NCI-H187 (cell line): Measurements from ENCODE around the gene NPM3.

ENCODE experiments used
- DNase-seq, 2 experiments: peaks; one replicate each; lab custom pipeline; 2025; lab: John Stamatoyannopoulos, UW

The NPM3 gene

DNA sequence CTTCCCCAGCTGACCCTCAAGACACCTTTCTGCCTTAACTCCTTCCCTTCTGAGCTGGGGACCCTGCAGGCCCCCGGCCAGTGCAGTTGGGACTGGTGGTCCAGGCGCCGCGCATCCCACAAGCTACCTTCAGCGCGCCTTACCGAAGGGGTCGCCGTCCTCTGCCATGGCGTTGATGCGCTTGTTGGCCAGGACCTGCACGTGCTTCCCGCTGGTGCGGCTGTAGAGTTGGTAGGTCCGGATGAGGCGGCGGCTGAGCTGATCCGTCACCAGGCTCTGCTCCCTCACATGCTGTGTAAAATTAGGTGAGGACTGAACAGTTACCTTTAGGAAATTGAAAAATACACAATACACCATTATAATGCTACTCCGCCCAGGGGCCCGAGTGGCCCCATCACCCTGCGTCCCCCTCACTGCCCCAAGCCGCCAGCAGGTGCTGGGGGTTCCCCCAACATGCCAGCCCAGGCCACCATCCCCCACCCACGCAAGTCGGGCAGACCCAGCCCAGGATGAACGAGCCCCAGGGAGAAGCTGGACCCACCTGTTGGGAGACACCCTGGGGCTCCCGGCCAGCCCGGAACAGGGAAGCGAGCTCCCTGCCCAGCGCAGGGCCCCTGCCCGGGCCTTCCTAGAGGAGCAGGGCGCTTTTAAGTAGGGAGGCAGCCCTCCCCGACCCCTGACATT, 8.5 kb downstream of the NPM3 start:
- DNase-seq, result no peak

DNA sequence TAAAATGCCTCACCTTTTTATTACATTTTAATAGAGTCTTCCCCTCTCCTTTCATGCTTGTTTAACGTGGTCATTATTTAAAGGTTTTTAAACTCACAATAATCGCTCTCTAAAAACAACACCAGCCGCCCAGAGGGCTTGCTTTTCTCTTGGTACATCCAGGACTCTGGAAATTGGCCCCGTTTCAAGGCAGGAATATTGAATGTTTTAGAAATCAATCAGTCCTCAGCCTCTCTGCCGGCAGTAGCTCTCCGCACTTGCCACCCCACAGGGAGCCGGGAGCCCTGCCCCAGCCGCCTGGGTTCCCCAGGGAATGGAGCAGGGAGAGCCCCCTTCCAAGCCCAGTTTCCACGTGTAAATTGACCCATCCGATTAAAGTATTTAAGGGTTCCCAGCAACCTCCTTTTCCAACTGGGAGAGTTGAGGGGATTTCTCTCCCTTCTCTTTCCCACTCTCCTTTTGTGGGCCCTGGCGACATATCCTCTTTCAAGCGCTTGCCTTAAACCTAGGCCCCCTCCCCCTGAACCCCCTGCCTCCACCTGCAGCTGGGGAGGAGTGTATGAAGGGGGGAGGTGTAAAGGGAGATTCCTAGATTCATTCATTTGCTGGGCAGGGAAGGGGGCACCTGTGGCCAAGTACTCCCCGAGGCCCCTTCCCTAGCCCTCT, 9.2 kb downstream of the NPM3 start:
- DNase-seq, result no peak

DNA sequence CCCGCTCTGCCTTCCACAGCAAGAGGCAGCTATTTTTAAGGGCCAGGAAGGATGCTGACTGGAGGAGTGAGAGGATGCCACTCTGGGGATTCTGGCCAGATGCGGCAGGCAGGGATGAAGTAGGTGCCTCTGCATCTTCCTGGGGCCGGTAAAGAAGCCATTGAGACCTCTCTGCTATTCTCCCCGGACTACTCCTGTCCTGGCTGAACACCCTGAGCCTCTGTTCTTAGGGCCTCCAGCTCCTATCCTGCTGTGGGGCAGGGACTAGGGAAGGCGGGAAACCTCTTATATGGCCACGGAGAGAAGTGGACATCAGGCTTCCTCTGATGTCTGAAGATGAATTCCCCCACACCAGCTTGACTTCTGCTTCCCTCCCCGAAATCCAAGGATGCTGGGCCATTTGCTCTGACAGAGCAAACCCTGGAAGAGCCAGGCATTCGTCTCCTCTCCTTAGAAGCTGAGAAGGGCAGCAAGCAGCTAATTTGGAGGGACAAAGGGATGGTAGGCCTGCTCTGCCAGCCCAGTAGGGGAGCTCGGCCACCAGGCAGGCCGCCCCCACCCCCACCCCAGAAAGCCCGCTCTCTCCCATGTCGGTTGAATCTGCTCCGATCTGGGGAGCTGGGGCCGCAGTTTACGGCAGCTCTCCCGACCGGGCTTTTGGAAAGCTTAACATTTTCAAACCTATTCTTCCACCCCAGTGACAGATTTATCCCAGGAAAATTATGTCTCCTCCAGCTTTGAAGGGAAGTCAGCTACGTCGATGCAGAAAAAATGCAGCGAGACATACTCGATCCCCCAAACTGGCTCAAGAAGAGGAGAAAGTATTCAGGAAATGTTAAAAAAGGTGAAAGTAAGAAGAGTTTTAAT, 10.1 kb downstream of the NPM3 start:
- DNase-seq, result no peak

DNA sequence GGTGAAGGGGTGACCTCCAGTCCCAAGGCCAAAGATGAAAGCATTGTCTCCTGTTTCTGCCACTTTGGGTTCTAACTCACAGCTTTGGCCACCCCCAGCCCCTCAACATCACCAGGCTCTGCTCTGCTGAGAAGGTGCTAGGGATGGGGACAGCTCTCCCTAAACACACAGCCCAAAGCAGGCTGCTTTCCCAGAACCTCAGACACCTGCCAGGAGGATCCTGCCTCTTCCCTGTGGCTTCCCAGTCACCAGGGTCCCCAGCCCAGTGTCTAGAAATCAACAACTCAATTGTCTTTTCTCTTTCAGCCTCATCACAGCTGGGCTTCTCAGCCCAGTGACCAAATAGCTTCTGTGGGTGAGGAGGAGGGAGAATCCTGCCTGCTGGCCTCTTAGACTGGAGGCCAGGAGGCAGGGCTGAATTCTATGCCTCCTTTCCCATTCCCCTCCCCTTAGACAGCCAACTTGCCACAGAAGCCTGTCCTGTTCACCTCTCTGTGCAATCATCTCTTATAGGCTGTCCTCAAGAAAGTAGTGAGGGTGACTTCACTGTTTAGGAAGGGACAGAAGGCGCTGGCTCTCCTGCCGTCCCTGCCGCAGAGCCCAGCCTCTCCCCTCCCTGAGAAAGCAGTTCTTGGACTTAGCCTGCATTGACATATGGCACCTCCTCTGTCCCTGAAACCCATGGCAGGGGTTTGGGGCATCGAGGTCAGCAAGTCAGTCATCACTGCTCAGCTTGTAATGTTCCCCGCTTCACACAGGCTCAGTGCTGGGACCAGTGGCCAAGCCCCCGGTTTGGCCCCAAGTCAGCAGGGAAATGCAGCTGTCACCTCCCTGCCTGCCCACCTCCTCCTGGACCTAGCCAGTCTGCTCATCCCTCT, 11.0 kb downstream of the NPM3 start:
- DNase-seq, result no peak

DNA sequence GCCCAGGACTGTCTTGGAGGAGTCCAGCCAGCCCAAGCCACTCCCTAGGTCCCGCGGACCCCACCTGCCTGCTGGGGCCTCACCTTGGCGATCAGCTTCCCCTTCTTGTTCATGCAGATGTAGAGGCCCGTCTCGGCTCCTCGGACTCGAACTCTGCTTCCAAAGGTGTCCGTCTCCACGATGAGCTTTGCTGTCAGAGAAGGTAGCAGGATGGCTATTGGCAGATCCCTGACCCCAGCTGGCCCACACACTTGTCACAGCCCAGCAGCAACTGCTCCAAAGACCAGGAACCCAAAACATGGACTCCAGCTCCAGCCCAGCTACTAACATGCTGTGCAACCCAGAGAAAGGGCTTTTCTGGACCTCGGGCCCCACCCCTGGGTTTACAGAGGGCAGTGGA, 11.9 kb downstream of the NPM3 start:
- no peak for DNase-seq

DNA sequence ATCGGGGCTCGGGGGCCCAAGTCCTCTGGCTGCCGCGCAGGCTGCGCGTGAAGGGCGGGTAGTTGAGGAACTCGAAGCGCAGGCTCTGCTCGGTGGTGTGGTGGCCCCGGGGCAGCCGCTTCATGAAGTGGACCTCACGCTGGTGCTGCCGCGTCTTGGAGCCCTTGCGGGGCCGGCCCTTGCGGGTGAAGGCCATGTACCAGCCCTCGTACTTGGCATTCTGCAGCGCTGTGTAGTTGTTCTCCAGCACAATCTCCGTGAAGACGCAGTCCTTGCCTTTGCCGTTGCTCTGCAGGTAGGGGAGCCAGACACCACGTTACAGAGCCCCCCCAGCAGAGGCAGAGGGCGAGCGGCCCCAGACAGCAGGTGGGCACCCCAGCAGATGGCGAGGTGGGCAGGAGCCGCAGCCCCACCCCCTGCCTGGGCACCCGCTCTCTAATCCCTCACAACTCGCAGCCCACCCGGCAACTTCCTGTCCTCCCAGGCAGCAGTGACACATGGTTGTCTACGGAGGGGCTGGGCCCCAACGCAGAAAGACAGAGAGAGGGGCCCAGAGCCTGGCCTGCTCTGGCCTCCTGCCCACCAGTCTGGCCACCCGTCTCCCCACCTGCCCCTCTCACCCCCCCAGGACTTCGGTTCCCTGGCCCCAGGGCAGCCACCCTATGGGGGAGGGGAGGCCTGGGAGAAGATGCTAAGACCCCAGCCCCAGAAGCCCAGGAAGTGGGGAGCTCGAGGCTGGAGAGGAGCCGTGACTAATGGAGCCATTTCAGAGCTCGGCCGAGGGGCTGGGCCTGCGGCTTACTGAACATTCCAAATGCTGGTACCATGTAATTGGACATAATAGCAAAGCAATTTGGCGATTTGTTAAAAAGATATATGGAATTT, 12.7 kb downstream of the NPM3 start:
- DNase-seq, result no peak

DNA sequence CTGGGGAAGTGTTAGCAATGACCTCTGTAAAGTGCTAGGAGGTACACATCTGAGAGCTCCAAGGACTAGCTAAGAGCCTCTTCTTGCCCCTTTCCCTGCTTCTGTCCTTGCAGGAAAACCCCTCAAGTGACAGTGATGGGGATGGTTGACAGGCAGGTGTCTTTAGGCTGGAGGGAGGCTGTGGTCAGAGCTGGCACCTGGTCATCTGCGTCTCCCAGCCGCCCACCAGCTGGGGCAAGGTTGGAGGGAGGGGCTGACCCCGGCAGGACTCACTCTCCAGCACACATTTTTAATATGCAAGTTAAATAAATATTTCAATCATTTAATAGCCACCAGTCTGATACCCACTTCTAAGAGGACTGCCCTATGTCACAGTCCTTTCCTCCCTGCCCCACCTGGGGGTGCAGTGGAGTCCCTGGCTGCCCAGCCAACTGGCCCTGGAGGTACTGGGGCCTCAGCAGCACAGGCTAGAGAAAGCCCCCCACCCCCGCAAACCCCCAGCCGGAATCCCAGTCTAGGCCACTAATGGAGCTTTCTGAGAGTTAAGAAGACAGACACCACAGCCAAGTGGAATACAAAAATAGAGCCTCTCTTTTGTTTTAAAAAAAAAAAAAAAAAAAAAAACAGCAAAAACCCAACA, 13.6 kb downstream of the NPM3 start:
- no peak for DNase-seq

DNA sequence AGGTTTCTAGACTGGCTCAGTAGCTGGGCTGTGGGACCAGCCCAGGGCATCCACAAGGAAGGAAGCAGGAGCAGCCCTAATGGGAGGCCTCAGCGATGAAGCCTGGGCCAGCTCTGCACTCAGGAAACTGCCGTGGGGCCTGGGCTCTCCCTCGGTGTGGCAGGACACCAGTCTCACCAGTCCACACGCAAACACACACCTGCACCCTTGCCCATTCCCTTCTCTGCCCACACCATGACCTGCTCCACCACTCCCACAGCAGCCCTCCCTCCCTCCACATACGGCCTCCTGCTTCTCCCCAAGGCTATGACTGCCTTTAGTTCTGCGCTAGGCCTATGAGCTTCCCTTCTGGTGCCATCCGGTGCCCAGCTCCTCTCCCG, 14.5 kb downstream of the NPM3 start:
- no peak for DNase-seq

DNA sequence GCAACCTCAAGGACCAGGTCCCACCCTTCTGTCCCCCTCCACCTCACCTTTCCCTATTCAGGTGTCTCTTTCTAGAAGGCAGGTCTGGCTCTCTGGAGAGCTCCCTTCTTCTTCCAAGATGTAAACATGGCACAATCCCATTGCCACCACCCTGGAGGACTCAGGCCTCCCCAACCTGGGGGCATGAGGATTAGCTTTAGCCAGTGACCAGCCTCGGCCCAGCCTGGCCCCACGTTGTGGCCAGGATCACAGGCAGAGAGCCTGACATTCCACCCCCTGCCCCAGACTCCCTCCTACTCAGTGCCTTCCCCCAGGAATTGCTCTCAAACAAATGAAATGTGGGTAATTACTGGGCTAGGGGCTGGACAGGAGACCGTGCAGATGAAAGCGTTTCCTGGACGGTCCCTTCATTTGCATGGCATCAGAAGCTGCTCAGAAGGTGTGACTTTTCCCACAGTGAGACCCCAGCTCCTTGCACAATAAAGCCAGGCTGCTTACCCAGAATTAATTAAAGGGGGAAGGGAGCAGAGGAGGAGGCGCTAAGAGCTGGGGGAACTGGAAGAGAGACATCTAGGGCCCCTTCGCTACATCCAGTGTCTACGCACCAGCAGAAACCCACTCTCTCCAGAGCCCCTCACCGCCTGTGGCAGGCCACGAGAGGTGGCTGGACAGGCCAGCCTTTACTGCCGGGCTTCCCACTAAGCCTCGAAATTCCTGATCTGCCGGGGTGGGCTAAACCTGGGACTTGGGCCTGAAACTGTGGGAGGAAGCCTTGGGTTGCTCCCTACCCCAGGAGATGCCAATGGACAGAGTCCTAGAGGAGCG, 15.1 kb downstream of the NPM3 start:
- DNase-seq, result no peak

DNA sequence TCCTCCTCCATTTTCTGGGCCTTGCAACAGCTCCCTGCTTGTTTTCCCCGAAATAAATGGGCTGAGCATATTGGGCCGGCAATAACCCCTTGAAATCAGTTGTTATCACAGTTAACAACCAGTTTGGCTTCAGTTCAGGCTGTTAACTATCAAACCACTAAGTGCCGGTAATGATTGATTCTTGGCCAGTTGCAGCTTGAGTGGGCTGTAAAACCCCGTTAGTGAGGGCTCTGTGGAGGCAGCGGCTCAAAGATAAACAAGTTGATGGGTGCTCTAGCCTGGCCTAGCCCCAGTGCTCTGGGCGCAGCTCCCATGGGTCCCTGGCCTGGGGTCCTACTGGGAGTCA, 15.7 kb downstream of the NPM3 start:
- no peak for DNase-seq

DNA sequence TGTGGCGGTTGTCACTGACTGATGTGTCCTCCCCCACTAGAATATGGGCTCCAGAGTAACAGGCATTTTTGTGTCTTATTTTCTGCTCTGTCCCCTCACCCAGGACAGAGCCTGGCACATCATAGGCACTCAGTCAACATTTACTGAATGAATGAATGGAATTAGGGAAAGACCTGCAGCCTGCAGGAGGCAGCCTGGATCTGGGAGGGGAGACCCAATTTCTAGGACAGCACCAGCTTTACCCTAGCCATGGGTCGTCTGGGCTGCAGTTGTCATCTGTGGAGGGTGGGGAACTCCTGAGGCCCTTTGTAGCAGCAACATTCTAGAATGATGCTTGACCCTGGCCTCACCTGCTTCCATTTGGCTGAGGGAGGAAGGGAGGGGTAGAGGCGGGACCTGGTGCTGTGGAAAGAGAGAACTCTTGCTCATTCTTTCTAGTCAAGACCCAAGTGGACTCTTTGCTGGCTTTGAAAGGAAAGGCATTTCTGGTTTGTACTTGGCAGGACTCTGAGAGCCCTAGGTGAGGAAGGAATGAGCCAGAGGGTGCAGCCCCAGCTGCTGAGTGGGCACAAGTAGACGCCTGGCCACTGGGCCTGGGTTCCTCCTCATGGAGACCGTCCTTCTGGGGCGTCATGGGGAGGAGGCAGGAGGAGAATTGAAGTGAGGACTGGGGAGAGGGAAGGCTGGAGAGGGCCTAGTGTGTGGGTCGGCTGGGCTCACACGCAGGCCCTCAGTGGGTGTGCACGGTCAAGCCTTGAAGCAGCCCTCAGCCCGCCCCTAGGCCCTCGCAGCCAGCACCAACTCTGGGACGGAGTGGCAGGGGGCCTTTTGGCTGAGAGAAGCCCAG, 16.3 kb downstream of the NPM3 start:
- DNase-seq, result no peak

DNA sequence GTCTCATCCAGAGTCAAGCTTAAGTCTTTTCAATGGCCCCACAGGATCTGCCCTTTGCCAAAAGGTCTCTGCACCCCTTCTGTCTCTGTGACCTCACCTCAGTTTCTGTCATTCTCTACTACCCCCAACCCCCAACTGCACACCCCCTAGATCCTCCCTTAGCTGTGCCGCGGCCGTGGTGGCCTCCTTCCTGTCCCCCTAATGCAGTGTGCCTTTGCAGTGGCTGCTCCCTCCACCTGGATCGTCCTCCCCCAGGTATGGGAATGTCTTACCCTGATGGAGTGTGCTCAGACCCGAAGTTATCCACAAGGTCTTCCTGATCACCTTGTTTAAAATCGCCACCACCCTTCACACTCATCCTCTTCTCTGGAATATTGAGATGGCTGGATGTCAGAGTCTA, 16.9 kb downstream of the NPM3 start:
- DNase-seq, result no peak

DNA sequence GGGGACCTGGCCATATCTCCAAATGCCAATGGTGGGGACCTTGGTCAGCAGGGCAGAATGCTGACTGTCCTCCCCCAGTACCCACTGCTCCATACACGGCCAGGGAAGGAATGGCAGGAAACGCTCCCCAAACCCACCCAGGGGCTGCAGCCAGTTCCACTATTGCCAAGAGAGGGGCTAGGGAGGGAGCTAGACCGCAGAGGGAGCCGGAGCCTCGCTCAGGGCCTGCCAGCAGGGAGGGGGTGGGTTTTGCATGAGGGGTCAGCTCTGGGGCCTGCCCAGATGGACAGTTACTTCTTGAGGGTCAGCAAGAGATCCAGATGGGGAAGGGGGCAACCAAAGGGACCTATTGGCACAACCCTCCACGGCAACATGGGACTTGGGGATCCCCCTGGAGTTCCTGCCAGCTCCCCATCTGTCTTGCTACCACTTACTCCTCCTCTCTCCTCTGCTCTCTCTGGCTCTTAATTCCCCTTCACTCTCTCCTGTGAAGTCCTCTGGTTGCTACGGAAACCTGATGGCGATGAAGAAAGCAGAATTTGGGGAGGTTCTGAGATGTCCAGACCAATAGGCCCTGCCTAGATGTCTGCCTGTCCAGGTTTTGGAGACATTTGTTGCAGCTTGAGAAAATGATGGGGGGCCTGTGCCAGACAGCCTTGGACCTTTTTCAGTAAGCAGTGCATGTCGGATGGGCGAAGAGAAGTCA, 20.0 kb downstream of the NPM3 start:
- DNase-seq, result no peak

DNA sequence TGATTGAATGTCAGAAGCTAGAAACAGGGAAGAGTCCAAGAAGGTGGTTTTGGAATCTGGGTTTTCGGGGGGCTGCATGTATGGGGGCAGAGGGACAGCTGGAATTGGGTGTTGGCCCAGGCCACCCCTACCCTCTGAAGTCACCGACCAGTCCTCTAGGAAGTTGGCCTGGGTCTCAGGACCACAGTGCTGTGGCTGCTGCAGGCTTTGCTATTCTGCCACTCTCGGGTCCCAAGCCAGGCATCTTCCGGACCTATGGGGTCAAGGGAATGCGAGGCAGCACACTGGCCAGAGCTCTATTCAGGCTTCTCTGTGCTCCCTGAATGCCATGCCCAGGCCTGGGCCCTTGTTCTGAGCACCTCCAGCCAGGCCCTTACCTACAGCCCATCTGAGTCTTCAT, 20.5 kb downstream of the NPM3 start:
- DNase-seq, result no peak

DNA sequence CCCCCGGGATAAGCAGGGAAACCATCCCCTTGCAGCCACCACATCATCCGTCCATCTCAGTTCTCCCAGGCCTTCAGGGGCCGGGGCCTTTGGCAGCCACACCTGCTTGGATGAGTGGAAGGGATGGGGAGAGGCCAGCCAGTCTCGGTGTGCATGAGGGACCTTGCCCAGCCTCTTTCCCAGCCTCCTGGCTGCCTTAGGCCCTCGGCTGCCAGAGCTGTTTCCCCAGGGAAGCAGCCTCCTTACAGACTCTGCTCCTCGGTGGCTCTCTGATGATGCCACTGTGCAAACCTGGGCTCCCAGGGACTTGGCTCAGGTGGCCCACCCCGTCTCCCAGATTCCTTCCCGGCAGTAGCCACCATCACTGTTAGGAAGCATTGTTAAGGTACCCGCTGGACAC, 22.0 kb downstream of the NPM3 start:
- no peak for DNase-seq

DNA sequence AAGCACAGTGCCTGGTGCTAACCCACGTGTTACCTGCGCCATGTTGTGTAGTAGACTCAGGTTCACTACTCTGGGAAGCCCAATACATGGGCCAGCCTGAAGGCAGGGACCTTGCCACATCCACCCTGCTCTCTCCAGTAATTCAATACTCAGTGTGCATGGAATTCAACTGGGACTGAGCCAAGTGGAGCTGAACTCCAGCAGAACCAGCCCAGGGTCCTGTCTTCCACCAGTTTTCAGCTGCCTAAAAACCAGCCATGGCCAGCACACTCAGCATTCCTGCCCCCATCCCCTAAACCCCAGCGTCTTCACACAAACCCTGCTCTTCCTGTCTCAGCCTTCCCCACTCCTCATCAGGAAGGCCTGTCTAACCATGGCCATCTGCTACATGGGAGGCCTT, 22.7 kb downstream of the NPM3 start:
- DNase-seq, result no peak

DNA sequence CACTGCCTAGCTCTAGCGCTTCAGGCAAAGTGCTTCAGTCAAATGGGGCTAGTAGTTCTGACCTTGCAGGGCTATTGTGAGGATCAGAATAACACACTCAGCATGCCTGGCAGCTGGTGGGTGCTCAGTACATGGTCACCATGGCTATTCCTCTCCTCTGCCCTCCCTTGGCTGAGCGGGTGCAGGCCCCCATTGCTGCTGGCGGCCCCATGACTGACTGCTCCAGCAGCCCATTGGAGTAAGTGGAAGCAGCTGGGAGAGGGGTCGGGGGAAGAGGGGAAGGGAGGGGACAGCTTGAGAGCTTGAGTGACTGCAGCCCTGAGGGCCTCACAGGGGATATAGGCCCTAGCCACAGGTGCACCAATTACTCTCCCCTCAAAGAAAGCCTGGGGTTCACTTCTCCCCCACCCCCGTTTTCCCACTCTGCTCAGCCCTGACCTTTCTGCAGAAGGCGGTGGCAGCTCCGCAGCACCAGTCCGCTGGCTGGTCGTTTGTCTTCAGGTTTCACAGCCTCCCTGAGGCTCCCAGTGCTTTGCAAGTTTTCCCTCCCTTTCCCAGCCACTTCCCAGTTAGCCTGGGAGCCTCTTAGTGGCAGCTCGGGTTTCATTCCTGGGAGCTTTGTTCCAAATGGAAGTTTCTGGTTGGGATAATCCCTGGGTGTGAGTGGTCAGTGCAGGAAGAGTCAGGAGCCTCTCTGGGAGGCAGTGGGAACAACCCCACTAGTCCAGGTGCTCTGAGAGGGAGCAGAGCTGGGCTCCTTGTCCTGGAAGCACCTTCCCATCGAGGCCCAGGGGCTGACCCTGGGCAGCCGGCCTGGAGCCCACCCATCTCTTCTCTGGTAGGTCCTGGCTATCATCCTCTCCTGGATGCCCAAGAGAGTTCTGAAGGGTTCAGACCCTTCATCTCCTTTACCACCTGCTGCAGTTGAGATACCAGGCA, 23.7 kb downstream of the NPM3 start:
- DNase-seq, result no peak
